EH (cell line): ENCODE results near the gene SCAMP4.
"Not testable (repeated sequence)": the region's sequence is repeated elsewhere in the genome, so short reads cannot be mapped to it uniquely, and the experiment has no call there.

Experiments
- DNase-seq: peaks from one replicate; pipeline ENCODE4 v3.0.0-alpha.2; 2015; ENCODE audit warnings: low read depth

The SCAMP4 gene

GRCh38 chr19:1866693-1867348, 38.4 kb upstream of the SCAMP4 start:
- no peak for DNase-seq

GRCh38 chr19:1867349-1867724, 37.9 kb upstream of the SCAMP4 start:
- DNase-seq = no peak

- no peak for DNase-seq
Observed at GRCh38 chr19:1868971-1869370, 36.2 kb upstream of the SCAMP4 start.

GRCh38 chr19:1871140-1871597, 34.0 kb upstream of the SCAMP4 start:
- no peak for DNase-seq

- DNase-seq = no peak
Observed at GRCh38 chr19:1871630-1872029, 33.6 kb upstream of the SCAMP4 start.

- no peak for DNase-seq
Observed at GRCh38 chr19:1872807-1873523, 32.2 kb upstream of the SCAMP4 start.

- no peak for DNase-seq
Observed at GRCh38 chr19:1873524-1874473, 31.4 kb upstream of the SCAMP4 start.

GRCh38 chr19:1874554-1875185, 30.5 kb upstream of the SCAMP4 start:
- peak; percentile 38 for DNase-seq

GRCh38 chr19:1875265-1875645, 29.9 kb upstream of the SCAMP4 start:
- not testable (repeated sequence) for DNase-seq

- peak; percentile 91 for DNase-seq
Observed at GRCh38 chr19:1875646-1876495, 29.3 kb upstream of the SCAMP4 start.

GRCh38 chr19:1876496-1877279, 28.5 kb upstream of the SCAMP4 start:
- DNase-seq = not testable (repeated sequence)

GRCh38 chr19:1877280-1877660, 27.9 kb upstream of the SCAMP4 start:
- not testable (repeated sequence) for DNase-seq

- not testable (repeated sequence) for DNase-seq
Observed at GRCh38 chr19:1878583-1878982, 26.6 kb upstream of the SCAMP4 start.

- not testable (repeated sequence) for DNase-seq
Observed at GRCh38 chr19:1879982-1880381, 25.2 kb upstream of the SCAMP4 start.

- no peak for DNase-seq
Observed at GRCh38 chr19:1880611-1881392, 24.4 kb upstream of the SCAMP4 start.

- DNase-seq = not testable (repeated sequence)
Observed at GRCh38 chr19:1881393-1882088, 23.7 kb upstream of the SCAMP4 start.

- no peak for DNase-seq
Observed at GRCh38 chr19:1882089-1882785, 23.0 kb upstream of the SCAMP4 start.
